NB4 (cell line): Measurements from ENCODE around the gene CHCHD5.

Source experiments
- CTCF ChIP-seq: IDR thresholded peaks from one replicate; pipeline ENCODE4 v1.5.1; 2012; ENCODE audit warnings: low read depth, low read length
- MAX ChIP-seq: IDR thresholded peaks from 2 replicates; pipeline ENCODE4 v1.6.1; 2011; ENCODE audit warnings: low read depth, low read length
- MYC ChIP-seq: IDR thresholded peaks from 2 replicates; pipeline ENCODE4 v1.6.1; 2011; ENCODE audit warnings: low read depth, low read length
- POLR2A ChIP-seq: IDR thresholded peaks from 2 replicates; pipeline ENCODE4 v1.6.1; 2011; ENCODE audit warnings: mild to moderate bottlenecking; ENCODE audit not compliant: insufficient read length; ENCODE audit errors: extremely low read depth

- TF ChIP-seq CTCF (no peak), MAX (no peak), POLR2A (no peak), MYC (no peak)
Measured at GRCh38 chr2:112601754-112602153, 17.3 kb downstream of the CHCHD5 start.
